Panc1 (cell line): Measurements from ENCODE around the gene MRGPRF. TPM values are rescaled to one million over a fixed set of nuclear protein-coding genes. Genes with fewer than 3 reads are reported as not detected.

Source experiments
- ATAC-seq: fragments of 200-7000 bp; cut with Tn5 transposase; 2 replicates; pipeline ENCODE4 v1.9.1; 2020; ENCODE audit warnings: mild to moderate bottlenecking, moderate library complexity
- BruUV-seq: library from RNA; stranded (reverse); fragments of 400-500 nt; replicated peaks from 2 replicates; lab custom pipeline; 2021; lab: Mats Ljungman, UMichigan
- CTCF ChIA-PET: fragments of 300-600 bp; sonication (Branson Sonifier 250); formaldehyde crosslinking; loops from one replicate; lab custom pipeline; 2022; ENCODE audit warnings: antibody characterized with exemption; lab: Charles Lee
- POLR2A ChIA-PET: fragments of 300-600 bp; sonication (Branson Sonifier 250); formaldehyde crosslinking; loops from one replicate; lab custom pipeline; 2022; ENCODE audit warnings: antibody characterized with exemption; lab: Charles Lee
- DNase-seq: peaks from one replicate; pipeline ENCODE4 v3.0.0-alpha.2; 2010; ENCODE audit warnings: low read depth, low spot score
- H3K27ac ChIP-seq: 2 replicates; pipeline ENCODE4 v1.5.1; 2011; ENCODE audit warnings: mild to moderate bottlenecking, low read length, inconsistent platforms
- H3K27me3 ChIP-seq: fragments of 200-500 bp; sonication (Bioruptor generic); 2 replicates; pipeline ENCODE4 v1.6.0; 2014; ENCODE audit warnings: low read length, inconsistent platforms; ENCODE audit not compliant: control insufficient read depth, insufficient read depth
- H3K36me3 ChIP-seq: fragments of 200-500 bp; sonication (Bioruptor generic); 2 replicates; pipeline ENCODE4 v1.5.1; 2014; ENCODE audit warnings: inconsistent platforms, mild to moderate bottlenecking, low read length, moderate library complexity; ENCODE audit not compliant: control insufficient read depth, insufficient read depth
- H3K4me1 ChIP-seq: 2 replicates; pipeline ENCODE4 v1.5.1; 2011; ENCODE audit warnings: inconsistent platforms, mild to moderate bottlenecking, low read length, moderate library complexity; ENCODE audit not compliant: control insufficient read depth, insufficient read depth
- H3K4me3 ChIP-seq, 2 experiments: 2 replicates each; pipeline ENCODE4 v1.5.1; 2011 to 2012; ENCODE audit warnings: low read depth in 2 of 2, low read length in 2 of 2, mild to moderate bottlenecking in 2 of 2, inconsistent platforms in 1 of 2, moderate library complexity in 1 of 2
- H3K9me3 ChIP-seq: fragments of 200-500 bp; sonication (Bioruptor generic); 2 replicates; pipeline ENCODE4 v1.5.1; 2014; ENCODE audit warnings: low read depth, mild to moderate bottlenecking, inconsistent platforms, low read length, moderate library complexity; ENCODE audit not compliant: control insufficient read depth, insufficient read depth
- CTCF ChIP-seq: fragments of 450-650 bp; IDR thresholded peaks from 2 replicates; pipeline ENCODE4 v1.5.1; 2017; ENCODE audit warnings: mild to moderate bottlenecking
- POLR2AphosphoS5 ChIP-seq: IDR thresholded peaks from 2 replicates; pipeline ENCODE4 v1.6.1; 2012; ENCODE audit warnings: mild to moderate bottlenecking, low read depth, low read length, moderate library complexity
- REST ChIP-seq, 2 experiments: IDR thresholded peaks; 2 replicates each; pipeline ENCODE4 v1.6.1; 2011 to 2012; ENCODE audit warnings: low read depth in 2 of 2, control low read depth in 1 of 2, low read length in 1 of 2, mild to moderate bottlenecking in 1 of 2, moderate library complexity in 1 of 2; ENCODE audit not compliant: insufficient read depth in 1 of 2
- SIN3A ChIP-seq: IDR thresholded peaks from 2 replicates; pipeline ENCODE4 v1.6.1; 2012; ENCODE audit warnings: low read depth, mild to moderate bottlenecking, low read length, moderate library complexity, borderline replicate concordance; ENCODE audit not compliant: insufficient read depth
- TCF7L2 ChIP-seq: IDR thresholded peaks from 2 replicates; pipeline ENCODE4 v1.6.1; 2011; ENCODE audit warnings: mild to moderate bottlenecking, low read depth, low read length, inconsistent platforms
- in situ Hi-C: cut with HindIII; loops from 2 replicates; pipeline ENCODE4 v1.10.0; 2016; ENCODE audit warnings: low sequenced_read_pairs, low pct_unique_long_range_greater_than_20kb
- intact Hi-C: fragments of 100-400 bp; cut with micrococcal nuclease; formaldehyde crosslinking; loops from one replicate; pipeline ENCODE4 v1.10.0; 2022; ENCODE audit not compliant: unreplicated experiment
- total RNA-seq: library from RNA; stranded (reverse); gene quantifications from one replicate; pipeline ENCODE4 v1.2.1, GENCODE V29; 2021; ENCODE audit not compliant: unreplicated experiment

Gene MRGPRF
- total RNA-seq, 1 experiment from 2014 or later: 0.36 TPM

- CTCF ChIA-PET: no interaction called here
Measured at GRCh38 chr11:68978626-68978930, 34.5 kb downstream of the MRGPRF start.

GRCh38 chr11:68977781-68978625 lies 35.0 kb downstream of the MRGPRF start:
- CTCF ChIA-PET: no interaction called here
- in situ Hi-C loops: no loop called here
- TF ChIP-seq POLR2AphosphoS5: no peak
- no peak for TF ChIP-seq CTCF
- no peak for TF ChIP-seq TCF7L2
- TF ChIP-seq REST (IDR thresholded peaks at IDR 0.05; ENCODE audit: insufficient read depth in 1 of 2, low read depth in 2 of 2, low read length in 1 of 2): no peak
- TF ChIP-seq SIN3A: no peak

More at GRCh38 chr11:68978626-68978930, 34.5 kb downstream of the MRGPRF start:
- intact Hi-C loops: no loop called here
- no peaks in the 10 kb centered on the region for H3K9me3 ChIP-seq
- H3K27me3 ChIP-seq: no peaks in the 10 kb centered on the region; the same call in 1 of the 2 replicates
- TF ChIP-seq SIN3A (no peak), CTCF (no peak), TCF7L2 (no peak), REST (IDR thresholded peaks at IDR 0.05; ENCODE audit: insufficient read depth in 1 of 2, low read depth in 2 of 2, low read length in 1 of 2) (no peak), POLR2AphosphoS5 (no peak)
- no peaks in the 10 kb centered on the region for H3K4me1 ChIP-seq
- no peak for ATAC-seq
- no peak overlapping the region for H3K27ac ChIP-seq
- no TSS peak for BruUV-seq
- H3K36me3 ChIP-seq: no peaks in the 10 kb centered on the region
- DNase-seq: no peak
- in situ Hi-C loops: no loop called here
- H3K4me3 ChIP-seq: no peak overlapping the region
- POLR2A ChIA-PET: no interaction called here

More at GRCh38 chr11:68977781-68978625, 35.0 kb downstream of the MRGPRF start:
- BruUV-seq: no TSS peak
- Histone ChIP-seq H3K27ac (no peak overlapping the region), H3K36me3 (no peaks in the 10 kb centered on the region), H3K27me3 (no peaks in the 10 kb centered on the region; the same call in 1 of the 2 replicates), H3K4me1 (no peaks in the 10 kb centered on the region), H3K9me3 (no peaks in the 10 kb centered on the region), H3K4me3 (no peak overlapping the region)
- DNase-seq (no peak), ATAC-seq (no peak)
- POLR2A ChIA-PET: no interaction called here
- intact Hi-C loops: no loop called here
